ENCODE measurements around the gene TMEM221. TPM values are rescaled to one million over a fixed set of nuclear protein-coding genes. Genes with fewer than 3 reads are reported as not detected.

Gene TMEM221
- 0.85 TPM in 1 of 2 replicates, not detected in the other for total RNA-seq

GRCh38 chr19:17448131-17448967 lies at the start of gene TMEM221:
Gene TMEM221 (minus strand): TSS chr19:17448668. CDS start chr19:17448462, 206 bp downstream.

GRCh38 chr19:17470068-17470841 lies 21.8 kb upstream of the TMEM221 start, which contains the start of gene SLC27A1:
Gene SLC27A1 (plus strand): TSS chr19:17470524. CDS start chr19:17470541, 17 bp downstream.

GRCh38 chr19:17460372-17461230 lies 12.1 kb upstream of the TMEM221 start, which contains the start of gene NXNL1:
Gene NXNL1 (minus strand): TSS chr19:17460926. CDS start chr19:17460869, 57 bp downstream.

GRCh38 chr19:17419621-17420474 lies 28.6 kb downstream of the TMEM221 start, which contains the start of gene MVB12A:
Gene MVB12A (plus strand): TSS chr19:17420047. CDS start chr19:17420136, 89 bp downstream.

DNA sequence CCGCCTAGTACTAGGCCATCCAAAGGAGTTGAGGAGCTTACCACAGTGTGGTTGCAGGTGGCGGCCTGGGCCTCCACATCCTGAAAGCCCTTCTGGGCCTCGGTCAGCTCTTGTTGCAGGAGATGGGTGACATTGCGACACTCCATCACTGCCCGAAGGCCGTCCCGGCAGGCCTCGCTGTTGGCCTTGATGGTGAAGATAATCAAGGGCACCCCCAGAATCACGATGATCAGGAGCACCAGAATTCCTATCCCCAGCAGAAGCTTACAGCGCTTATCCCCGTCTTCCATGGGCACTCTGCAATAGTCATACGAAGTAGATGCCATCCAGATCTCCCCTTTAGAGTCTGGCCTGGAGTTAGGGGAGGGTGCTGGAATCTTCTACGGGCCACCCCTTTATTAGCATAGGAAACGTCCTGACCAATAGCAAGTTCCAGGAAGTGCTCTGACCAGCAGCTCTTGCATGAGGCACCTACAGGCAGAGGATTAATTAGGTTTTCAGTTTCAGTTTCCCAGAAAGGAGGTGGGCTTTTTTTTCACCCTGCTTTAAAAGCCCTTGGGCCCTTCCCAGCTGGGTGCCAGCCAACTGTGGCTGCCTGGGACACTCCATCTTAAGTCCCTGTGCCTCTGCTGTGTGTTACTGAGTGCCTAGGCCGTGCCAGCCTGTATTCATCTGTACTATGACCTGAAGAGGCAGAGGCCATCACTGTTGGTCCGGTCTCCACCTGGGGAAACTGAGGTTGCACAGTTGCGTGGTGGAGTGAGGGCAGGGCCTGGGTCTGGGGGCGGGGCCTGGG lies 43.0 kb downstream of the TMEM221 start, which contains the start of gene BST2:
Gene BST2 (minus strand): TSS at position 381 of the 796 bp plus-strand sequence. CDS start 55 bp downstream, at position 326.

DNA sequence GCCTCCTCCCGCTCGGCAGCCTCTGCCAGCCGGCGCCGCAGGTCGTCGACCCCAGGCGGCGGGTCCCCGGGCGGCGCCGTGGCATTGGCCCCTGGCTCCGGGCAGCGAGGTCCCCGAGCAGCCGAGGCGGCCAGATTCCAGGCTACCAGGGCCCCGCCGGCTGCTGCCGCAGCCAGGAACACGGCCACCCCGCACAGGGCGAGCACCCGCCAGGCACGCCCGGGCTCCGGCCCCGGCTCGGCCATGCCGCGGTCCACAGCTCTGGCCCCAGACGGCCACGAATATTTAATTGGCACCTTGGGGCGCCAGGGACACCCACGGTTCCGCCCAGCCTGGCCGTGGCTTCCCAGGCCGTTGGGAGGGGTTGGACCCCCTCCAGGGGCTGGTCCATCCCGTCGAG lies 54.6 kb downstream of the TMEM221 start, which contains the start of gene CCDC194:
Gene CCDC194 (minus strand): TSS at position 283 of the 400 bp plus-strand sequence. CDS start 38 bp downstream, at position 245.

Other genes with a start within 250 kb of the TMEM221 start
- gene USE1, start 233.3 kb downstream of the TMEM221 start, total RNA-seq: 22.8 and 24.3 TPM in 2 replicates
- 6.8 and 7.1 TPM in 2 replicates for gene OCEL1, start 222.4 kb downstream of the TMEM221 start, total RNA-seq
- gene NR2F6, start 202.7 kb downstream of the TMEM221 start, total RNA-seq: 87.4 and 95.5 TPM in 2 replicates
- not detected in 2 replicates for gene USHBP1, start 183.9 kb downstream of the TMEM221 start, total RNA-seq
- 50.9 and 80.4 TPM in 2 replicates for gene BABAM1, start 181.2 kb downstream of the TMEM221 start, total RNA-seq
- gene ANKLE1, start 166.8 kb downstream of the TMEM221 start, total RNA-seq: 1.3 TPM in 1 of 2 replicates, not detected in the other
- gene ABHD8, start 145.2 kb downstream of the TMEM221 start, total RNA-seq: 9.1 and 19.4 TPM in 2 replicates
- gene MRPL34, start 142.8 kb downstream of the TMEM221 start, total RNA-seq: 47.0 and 77.3 TPM in 2 replicates
- 9.8 and 22.3 TPM in 2 replicates for gene DDA1, start 139.1 kb downstream of the TMEM221 start, total RNA-seq
- gene ANO8, start 113.8 kb downstream of the TMEM221 start, total RNA-seq: 3.1 and 3.7 TPM in 2 replicates
- gene GTPBP3, start 111.1 kb downstream of the TMEM221 start, total RNA-seq: 7.9 and 9.8 TPM in 2 replicates
- gene PLVAP, start 71.3 kb downstream of the TMEM221 start, total RNA-seq: 0.82 and 0.94 TPM in 2 replicates
- gene CCDC194, start 54.5 kb downstream of the TMEM221 start, total RNA-seq: not detected in 2 replicates
- gene BST2, start 43.0 kb downstream of the TMEM221 start, total RNA-seq: 5.5 and 7.0 TPM in 2 replicates
- gene MVB12A, start 28.6 kb downstream of the TMEM221 start, total RNA-seq: 58.5 and 68.5 TPM in 2 replicates
- not detected in 2 replicates for gene NXNL1, start 12.3 kb upstream of the TMEM221 start, total RNA-seq
- gene SLC27A1, start 21.9 kb upstream of the TMEM221 start, total RNA-seq: 28.0 and 29.8 TPM in 2 replicates
- 139 and 154 TPM in 2 replicates for gene PGLS, start 63.0 kb upstream of the TMEM221 start, total RNA-seq
- gene COLGALT1, start 107.0 kb upstream of the TMEM221 start, total RNA-seq: 129 and 157 TPM in 2 replicates
- gene UNC13A, start 239.7 kb upstream of the TMEM221 start, total RNA-seq: 0.43 and 1.1 TPM in 2 replicates

Data from pericardium fibroblast (primary cell).